Measurements from ENCODE around the gene TGM5. TPM values are rescaled to one million over a fixed set of nuclear protein-coding genes. Genes with fewer than 3 reads are reported as not detected.

Gene TGM5
- total and polyA plus RNA-seq, 2 experiments from 2014 or later = not detected

DNA sequence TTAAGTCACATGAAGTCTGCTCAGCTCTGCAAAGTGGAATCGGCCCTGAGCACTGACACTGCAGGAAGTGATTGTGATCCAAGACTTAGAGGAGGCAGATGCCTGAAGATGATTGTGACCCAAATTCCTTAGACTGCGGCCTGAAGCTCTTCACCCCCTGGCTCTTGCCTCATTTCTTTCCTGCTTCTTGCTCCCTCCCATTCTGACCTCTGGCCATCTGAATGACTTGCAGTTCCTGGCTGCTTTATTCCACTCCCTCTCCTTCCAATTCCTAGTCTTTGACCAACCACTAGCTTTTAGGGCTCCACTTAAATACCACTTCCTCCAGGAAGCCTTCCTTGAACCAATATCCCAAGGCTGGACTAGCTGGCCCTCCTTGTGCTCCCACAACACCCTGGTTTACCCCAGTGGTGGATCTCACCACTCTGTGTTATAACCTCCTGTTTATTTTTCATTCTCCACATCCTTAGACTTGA lies 36.0 kb downstream of the TGM5 start:
- H3K27me3 ChIP-seq (ENCODE audit: insufficient read depth) = no peaks in the 10 kb centered on the region
- H3K36me3 ChIP-seq (ENCODE audit: insufficient read depth) = no peaks in the 10 kb centered on the region
- H3K9me3 Mint-ChIP-seq = no peaks in the 10 kb centered on the region; the same call in 2 of the 3 replicates
- DNase-seq (ENCODE audit: low spot score) (no peak), ATAC-seq (no peak)
- TF ChIP-seq POLR2AphosphoS5 (IDR thresholded peaks at IDR 0.05; ENCODE audit: low read depth) (no peak), JUNB (IDR thresholded peaks at IDR 0.05; ENCODE audit: unreplicated experiment) (no peak), STAT1 (IDR thresholded peaks at IDR 0.05; ENCODE audit: unreplicated experiment) (no peak), CREB1 (CRISPR knock-in tag; IDR thresholded peaks at IDR 0.05; ENCODE audit: low read depth) (no peak), EZH2phosphoT487 (IDR thresholded peaks at IDR 0.05; ENCODE audit: unreplicated experiment) (no peak), EZH2 (IDR thresholded peaks at IDR 0.05; ENCODE audit: low read depth, unreplicated experiment) (no peak), NANOG (IDR thresholded peaks at IDR 0.05; ENCODE audit: borderline replicate concordance) (no peak), ZNF114 (CRISPR knock-in tag; IDR thresholded peaks at IDR 0.05) (no peak), ZNF331 (CRISPR knock-in tag; IDR thresholded peaks at IDR 0.05; ENCODE audit: low read depth) (no peak)
- TF ChIP-seq, protein P1, sequence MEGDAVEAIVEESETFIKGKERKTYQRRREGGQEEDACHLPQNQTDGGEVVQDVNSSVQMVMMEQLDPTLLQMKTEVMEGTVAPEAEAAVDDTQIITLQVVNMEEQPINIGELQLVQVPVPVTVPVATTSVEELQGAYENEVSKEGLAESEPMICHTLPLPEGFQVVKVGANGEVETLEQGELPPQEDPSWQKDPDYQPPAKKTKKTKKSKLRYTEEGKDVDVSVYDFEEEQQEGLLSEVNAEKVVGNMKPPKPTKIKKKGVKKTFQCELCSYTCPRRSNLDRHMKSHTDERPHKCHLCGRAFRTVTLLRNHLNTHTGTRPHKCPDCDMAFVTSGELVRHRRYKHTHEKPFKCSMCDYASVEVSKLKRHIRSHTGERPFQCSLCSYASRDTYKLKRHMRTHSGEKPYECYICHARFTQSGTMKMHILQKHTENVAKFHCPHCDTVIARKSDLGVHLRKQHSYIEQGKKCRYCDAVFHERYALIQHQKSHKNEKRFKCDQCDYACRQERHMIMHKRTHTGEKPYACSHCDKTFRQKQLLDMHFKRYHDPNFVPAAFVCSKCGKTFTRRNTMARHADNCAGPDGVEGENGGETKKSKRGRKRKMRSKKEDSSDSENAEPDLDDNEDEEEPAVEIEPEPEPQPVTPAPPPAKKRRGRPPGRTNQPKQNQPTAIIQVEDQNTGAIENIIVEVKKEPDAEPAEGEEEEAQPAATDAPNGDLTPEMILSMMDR (conservative IDR thresholded peaks at IDR 0.05; ENCODE audit: low read depth in 2 of 2) = no peak
- TF ChIP-seq, protein P2, sequence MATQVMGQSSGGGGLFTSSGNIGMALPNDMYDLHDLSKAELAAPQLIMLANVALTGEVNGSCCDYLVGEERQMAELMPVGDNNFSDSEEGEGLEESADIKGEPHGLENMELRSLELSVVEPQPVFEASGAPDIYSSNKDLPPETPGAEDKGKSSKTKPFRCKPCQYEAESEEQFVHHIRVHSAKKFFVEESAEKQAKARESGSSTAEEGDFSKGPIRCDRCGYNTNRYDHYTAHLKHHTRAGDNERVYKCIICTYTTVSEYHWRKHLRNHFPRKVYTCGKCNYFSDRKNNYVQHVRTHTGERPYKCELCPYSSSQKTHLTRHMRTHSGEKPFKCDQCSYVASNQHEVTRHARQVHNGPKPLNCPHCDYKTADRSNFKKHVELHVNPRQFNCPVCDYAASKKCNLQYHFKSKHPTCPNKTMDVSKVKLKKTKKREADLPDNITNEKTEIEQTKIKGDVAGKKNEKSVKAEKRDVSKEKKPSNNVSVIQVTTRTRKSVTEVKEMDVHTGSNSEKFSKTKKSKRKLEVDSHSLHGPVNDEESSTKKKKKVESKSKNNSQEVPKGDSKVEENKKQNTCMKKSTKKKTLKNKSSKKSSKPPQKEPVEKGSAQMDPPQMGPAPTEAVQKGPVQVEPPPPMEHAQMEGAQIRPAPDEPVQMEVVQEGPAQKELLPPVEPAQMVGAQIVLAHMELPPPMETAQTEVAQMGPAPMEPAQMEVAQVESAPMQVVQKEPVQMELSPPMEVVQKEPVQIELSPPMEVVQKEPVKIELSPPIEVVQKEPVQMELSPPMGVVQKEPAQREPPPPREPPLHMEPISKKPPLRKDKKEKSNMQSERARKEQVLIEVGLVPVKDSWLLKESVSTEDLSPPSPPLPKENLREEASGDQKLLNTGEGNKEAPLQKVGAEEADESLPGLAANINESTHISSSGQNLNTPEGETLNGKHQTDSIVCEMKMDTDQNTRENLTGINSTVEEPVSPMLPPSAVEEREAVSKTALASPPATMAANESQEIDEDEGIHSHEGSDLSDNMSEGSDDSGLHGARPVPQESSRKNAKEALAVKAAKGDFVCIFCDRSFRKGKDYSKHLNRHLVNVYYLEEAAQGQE (IDR thresholded peaks at IDR 0.05; ENCODE audit: unreplicated experiment) = no peak
- TF ChIP-seq, protein P3, sequence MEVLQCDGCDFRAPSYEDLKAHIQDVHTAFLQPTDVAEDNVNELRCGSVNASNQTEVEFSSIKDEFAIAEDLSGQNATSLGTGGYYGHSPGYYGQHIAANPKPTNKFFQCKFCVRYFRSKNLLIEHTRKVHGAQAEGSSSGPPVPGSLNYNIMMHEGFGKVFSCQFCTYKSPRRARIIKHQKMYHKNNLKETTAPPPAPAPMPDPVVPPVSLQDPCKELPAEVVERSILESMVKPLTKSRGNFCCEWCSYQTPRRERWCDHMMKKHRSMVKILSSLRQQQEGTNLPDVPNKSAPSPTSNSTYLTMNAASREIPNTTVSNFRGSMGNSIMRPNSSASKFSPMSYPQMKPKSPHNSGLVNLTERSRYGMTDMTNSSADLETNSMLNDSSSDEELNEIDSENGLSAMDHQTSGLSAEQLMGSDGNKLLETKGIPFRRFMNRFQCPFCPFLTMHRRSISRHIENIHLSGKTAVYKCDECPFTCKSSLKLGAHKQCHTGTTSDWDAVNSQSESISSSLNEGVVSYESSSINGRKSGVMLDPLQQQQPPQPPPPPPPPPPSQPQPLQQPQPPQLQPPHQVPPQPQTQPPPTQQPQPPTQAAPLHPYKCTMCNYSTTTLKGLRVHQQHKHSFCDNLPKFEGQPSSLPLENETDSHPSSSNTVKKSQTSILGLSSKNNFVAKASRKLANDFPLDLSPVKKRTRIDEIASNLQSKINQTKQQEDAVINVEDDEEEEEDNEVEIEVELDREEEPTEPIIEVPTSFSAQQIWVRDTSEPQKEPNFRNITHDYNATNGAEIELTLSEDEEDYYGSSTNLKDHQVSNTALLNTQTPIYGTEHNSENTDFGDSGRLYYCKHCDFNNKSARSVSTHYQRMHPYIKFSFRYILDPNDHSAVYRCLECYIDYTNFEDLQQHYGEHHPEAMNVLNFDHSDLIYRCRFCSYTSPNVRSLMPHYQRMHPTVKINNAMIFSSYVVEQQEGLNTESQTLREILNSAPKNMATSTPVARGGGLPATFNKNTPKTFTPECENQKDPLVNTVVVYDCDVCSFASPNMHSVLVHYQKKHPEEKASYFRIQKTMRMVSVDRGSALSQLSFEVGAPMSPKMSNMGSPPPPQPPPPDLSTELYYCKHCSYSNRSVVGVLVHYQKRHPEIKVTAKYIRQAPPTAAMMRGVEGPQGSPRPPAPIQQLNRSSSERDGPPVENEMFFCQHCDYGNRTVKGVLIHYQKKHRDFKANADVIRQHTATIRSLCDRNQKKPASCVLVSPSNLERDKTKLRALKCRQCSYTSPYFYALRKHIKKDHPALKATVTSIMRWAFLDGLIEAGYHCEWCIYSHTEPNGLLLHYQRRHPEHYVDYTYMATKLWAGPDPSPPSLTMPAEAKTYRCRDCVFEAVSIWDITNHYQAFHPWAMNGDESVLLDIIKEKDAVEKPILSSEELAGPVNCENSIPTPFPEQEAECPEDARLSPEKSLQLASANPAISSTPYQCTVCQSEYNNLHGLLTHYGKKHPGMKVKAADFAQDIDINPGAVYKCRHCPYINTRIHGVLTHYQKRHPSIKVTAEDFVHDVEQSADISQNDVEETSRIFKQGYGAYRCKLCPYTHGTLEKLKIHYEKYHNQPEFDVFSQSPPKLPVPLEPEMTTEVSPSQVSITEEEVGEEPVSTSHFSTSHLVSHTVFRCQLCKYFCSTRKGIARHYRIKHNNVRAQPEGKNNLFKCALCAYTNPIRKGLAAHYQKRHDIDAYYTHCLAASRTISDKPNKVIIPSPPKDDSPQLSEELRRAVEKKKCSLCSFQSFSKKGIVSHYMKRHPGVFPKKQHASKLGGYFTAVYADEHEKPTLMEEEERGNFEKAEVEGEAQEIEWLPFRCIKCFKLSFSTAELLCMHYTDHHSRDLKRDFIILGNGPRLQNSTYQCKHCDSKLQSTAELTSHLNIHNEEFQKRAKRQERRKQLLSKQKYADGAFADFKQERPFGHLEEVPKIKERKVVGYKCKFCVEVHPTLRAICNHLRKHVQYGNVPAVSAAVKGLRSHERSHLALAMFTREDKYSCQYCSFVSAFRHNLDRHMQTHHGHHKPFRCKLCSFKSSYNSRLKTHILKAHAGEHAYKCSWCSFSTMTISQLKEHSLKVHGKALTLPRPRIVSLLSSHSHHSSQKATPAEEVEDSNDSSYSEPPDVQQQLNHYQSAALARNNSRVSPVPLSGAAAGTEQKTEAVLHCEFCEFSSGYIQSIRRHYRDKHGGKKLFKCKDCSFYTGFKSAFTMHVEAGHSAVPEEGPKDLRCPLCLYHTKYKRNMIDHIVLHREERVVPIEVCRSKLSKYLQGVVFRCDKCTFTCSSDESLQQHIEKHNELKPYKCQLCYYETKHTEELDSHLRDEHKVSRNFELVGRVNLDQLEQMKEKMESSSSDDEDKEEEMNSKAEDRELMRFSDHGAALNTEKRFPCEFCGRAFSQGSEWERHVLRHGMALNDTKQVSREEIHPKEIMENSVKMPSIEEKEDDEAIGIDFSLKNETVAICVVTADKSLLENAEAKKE (CRISPR knock-in tag; IDR thresholded peaks at IDR 0.05) = no peak
- TF ChIP-seq, protein P4, sequence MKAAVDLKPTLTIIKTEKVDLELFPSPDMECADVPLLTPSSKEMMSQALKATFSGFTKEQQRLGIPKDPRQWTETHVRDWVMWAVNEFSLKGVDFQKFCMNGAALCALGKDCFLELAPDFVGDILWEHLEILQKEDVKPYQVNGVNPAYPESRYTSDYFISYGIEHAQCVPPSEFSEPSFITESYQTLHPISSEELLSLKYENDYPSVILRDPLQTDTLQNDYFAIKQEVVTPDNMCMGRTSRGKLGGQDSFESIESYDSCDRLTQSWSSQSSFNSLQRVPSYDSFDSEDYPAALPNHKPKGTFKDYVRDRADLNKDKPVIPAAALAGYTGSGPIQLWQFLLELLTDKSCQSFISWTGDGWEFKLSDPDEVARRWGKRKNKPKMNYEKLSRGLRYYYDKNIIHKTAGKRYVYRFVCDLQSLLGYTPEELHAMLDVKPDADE (IDR thresholded peaks at IDR 0.05) = no peak
- no peak overlapping the region for H3K27ac ChIP-seq (ENCODE audit: low read depth)
- no peaks in the 10 kb centered on the region for H4K20me1 ChIP-seq (replicated peaks; ENCODE audit: insufficient read depth)
- no peak overlapping the region for H3K4me3 ChIP-seq
- no peaks in the 10 kb centered on the region for H3K9me2 ChIP-seq (ENCODE audit: insufficient read depth)
- no peaks in the 10 kb centered on the region for H3K4me1 Mint-ChIP-seq
- H2AFZ ChIP-seq = no peak overlapping the region
- H3K79me2 ChIP-seq (replicated peaks; ENCODE audit: insufficient read depth) = no peaks in the 10 kb centered on the region
- no peak overlapping the region for H3K4me2 ChIP-seq
- H3K4me3 Mint-ChIP-seq = no peak overlapping the region
- no peaks in the 10 kb centered on the region for H3F3A ChIP-seq (replicated peaks; ENCODE audit: low read depth)
- H3K4me1 ChIP-seq (ENCODE audit: insufficient read depth) = no peaks in the 10 kb centered on the region
- peaks cover 11% of the 10 kb centered on the region for H3K27me3 Mint-ChIP-seq (ENCODE audit: insufficient read depth, low read depth, poor library complexity)
- no peaks in the 10 kb centered on the region for H3K36me3 Mint-ChIP-seq (ENCODE audit: low read depth)
- no peak overlapping the region for H3K27ac Mint-ChIP-seq
